ENCODE measurements around the gene DISP3.

The DISP3 gene

DNA sequence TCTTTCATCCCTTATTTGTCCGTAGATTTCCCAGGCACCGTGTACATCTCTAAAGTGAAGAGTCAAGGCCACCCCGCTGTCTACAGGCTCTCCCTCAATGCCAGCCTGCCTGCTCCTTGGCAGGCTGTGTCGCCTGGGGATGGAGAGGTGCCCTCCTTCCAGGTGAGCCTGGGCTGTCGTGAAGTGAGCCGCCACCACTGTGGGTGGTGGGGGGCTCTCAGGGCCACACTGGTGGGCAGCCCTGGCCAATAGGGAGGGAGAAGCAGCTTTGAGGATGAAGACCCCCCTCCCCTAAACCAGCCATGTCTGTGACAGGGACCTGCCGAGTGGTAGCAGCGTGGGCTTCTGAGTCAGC, 46.2 kb downstream of the DISP3 start:
- Histone ChIP-seq H3K79me2 (ENCODE audit: control insufficient read depth, low read length) (no peaks in the 10 kb centered on the region), H3F3A (ENCODE audit: control insufficient read depth, insufficient read depth) (no peaks in the 10 kb centered on the region), H3K4me1 (ENCODE audit: control insufficient read depth, low read length) (no peaks in the 10 kb centered on the region), H3K27ac (ENCODE audit: low read depth, low read length) (no peak overlapping the region), H3K4me2 (ENCODE audit: low read length) (no peak overlapping the region), H3K4me3 (ENCODE audit: low read length) (no peak overlapping the region), H3K9me2 (replicated peaks; ENCODE audit: control insufficient read depth, low read length) (no peaks in the 10 kb centered on the region), H3K9me3 (ENCODE audit: control insufficient read depth, insufficient read depth, low read length) (no peaks in the 10 kb centered on the region), H3K36me3 (ENCODE audit: control insufficient read depth, low read length) (no peaks in the 10 kb centered on the region), H4K20me1 (ENCODE audit: control insufficient read depth, insufficient read depth, low read depth, low read length) (no peaks in the 10 kb centered on the region), H3K27me3 (ENCODE audit: control insufficient read depth, low read length) (no peaks in the 10 kb centered on the region)
- TF ChIP-seq, protein P1, sequence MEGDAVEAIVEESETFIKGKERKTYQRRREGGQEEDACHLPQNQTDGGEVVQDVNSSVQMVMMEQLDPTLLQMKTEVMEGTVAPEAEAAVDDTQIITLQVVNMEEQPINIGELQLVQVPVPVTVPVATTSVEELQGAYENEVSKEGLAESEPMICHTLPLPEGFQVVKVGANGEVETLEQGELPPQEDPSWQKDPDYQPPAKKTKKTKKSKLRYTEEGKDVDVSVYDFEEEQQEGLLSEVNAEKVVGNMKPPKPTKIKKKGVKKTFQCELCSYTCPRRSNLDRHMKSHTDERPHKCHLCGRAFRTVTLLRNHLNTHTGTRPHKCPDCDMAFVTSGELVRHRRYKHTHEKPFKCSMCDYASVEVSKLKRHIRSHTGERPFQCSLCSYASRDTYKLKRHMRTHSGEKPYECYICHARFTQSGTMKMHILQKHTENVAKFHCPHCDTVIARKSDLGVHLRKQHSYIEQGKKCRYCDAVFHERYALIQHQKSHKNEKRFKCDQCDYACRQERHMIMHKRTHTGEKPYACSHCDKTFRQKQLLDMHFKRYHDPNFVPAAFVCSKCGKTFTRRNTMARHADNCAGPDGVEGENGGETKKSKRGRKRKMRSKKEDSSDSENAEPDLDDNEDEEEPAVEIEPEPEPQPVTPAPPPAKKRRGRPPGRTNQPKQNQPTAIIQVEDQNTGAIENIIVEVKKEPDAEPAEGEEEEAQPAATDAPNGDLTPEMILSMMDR (IDR thresholded peaks at IDR 0.05; ENCODE audit: low read depth, low read length, poor library complexity, severe bottlenecking), result no peak

DNA sequence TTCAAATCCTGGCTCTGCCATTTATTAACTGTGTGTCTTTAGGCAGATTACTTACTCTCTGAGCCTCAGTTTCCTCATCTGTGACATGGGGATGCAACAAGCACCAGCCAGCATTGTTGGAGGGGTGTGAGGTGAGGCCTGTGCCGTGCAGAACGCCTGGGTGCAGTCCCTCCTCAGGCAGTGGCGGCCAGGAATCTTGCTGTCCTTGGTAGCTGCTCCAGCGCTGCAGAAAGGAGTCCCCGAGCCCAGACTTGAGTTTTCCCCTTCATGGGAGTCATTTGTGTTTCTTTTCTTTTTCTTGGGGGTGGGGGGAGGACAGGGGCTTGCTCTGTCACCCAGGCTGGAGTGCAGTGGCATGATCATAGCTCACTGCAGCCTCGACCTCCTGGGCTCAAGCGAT, 46.6 kb downstream of the DISP3 start:
- Histone ChIP-seq H4K20me1 (ENCODE audit: control insufficient read depth, insufficient read depth, low read depth, low read length) (no peaks in the 10 kb centered on the region), H3K36me3 (ENCODE audit: control insufficient read depth, low read length) (no peaks in the 10 kb centered on the region), H3F3A (ENCODE audit: control insufficient read depth, insufficient read depth) (no peaks in the 10 kb centered on the region), H3K4me1 (ENCODE audit: control insufficient read depth, low read length) (no peaks in the 10 kb centered on the region), H3K9me3 (ENCODE audit: control insufficient read depth, insufficient read depth, low read length) (no peaks in the 10 kb centered on the region), H3K27me3 (ENCODE audit: control insufficient read depth, low read length) (no peaks in the 10 kb centered on the region), H3K9me2 (replicated peaks; ENCODE audit: control insufficient read depth, low read length) (no peaks in the 10 kb centered on the region), H3K27ac (ENCODE audit: low read depth, low read length) (no peak overlapping the region), H3K79me2 (ENCODE audit: control insufficient read depth, low read length) (no peaks in the 10 kb centered on the region), H3K4me3 (ENCODE audit: low read length) (no peak overlapping the region), H3K4me2 (ENCODE audit: low read length) (no peak overlapping the region)
- TF ChIP-seq, protein P1 (IDR thresholded peaks at IDR 0.05; ENCODE audit: low read depth, low read length, poor library complexity, severe bottlenecking), result no peak
- TF ChIP-seq EZH2phosphoT487 (IDR thresholded peaks at IDR 0.05; ENCODE audit: borderline replicate concordance, low read length), result no peak

DNA sequence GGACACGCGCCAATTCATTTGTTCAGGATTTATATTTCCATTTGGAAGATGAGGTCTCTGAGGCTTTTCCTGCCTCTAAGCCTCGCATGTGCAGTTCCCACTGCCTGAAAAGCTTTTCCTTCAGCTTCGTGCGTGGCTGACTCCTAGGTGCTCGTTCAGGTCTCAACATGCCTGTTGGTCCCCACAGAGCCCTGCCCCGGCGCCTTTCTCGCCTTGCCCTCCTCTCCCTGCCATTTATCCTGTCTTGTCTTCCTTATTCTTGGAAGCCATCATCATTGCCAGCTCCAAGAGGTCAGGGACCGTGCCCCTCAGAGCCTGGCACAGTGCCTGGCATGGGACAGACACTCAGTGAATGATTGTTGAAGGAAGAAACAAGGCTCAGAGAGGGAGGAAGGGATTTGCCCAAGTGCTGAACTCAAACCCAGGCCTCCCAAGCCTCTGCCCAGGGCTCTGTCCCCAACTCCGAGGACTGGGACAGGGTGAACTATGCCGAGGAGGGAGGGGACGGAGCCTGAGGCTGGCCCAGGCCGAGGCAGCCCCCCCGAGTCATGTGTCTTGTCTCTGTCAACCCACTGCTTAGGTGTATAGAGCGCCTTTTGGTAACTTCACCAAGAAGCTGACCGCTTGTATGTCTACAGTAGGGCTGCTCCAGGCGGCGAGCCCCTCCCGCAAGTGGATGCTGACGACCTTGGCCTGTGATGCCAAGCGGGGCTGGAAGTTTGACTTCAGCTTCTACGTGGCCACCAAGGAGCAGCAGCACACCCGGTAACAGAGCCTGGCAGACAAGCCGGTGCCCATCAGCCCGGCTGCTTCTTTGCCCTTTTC, 47.3 kb downstream of the DISP3 start:
- Histone ChIP-seq H3K9me2 (replicated peaks; ENCODE audit: control insufficient read depth, low read length) (no peaks in the 10 kb centered on the region), H3K36me3 (ENCODE audit: control insufficient read depth, low read length) (no peaks in the 10 kb centered on the region), H3K9me3 (ENCODE audit: control insufficient read depth, insufficient read depth, low read length) (no peaks in the 10 kb centered on the region), H3K4me2 (ENCODE audit: low read length) (no peak overlapping the region), H4K20me1 (ENCODE audit: control insufficient read depth, insufficient read depth, low read depth, low read length) (no peaks in the 10 kb centered on the region), H3K4me1 (ENCODE audit: control insufficient read depth, low read length) (no peaks in the 10 kb centered on the region), H3K27me3 (ENCODE audit: control insufficient read depth, low read length) (no peaks in the 10 kb centered on the region), H3K79me2 (ENCODE audit: control insufficient read depth, low read length) (no peaks in the 10 kb centered on the region), H3K4me3 (ENCODE audit: low read length) (no peak overlapping the region), H3K27ac (ENCODE audit: low read depth, low read length) (no peak overlapping the region), H3F3A (ENCODE audit: control insufficient read depth, insufficient read depth) (no peaks in the 10 kb centered on the region)
- no peak for TF ChIP-seq EZH2phosphoT487 (IDR thresholded peaks at IDR 0.05; ENCODE audit: borderline replicate concordance, low read length)
- TF ChIP-seq, protein P1 (IDR thresholded peaks at IDR 0.05; ENCODE audit: low read depth, low read length, poor library complexity, severe bottlenecking), result no peak

Data from DOHH2 (cell line).